HPDE6-E6E7 (cell line): ENCODE measurements around the gene METTL21C.

ENCODE experiments used
- DNase-seq: peaks from one replicate; pipeline ENCODE4 v3.0.0; 2011; ENCODE audit warnings: missing footprints; ENCODE audit errors: extremely low spot score

The METTL21C gene

GRCh38 chr13:102667023-102667422 lies 27.8 kb downstream of the METTL21C start:
- DNase-seq = no peak

- DNase-seq = no peak
These were observed 35.6 kb downstream of the METTL21C start for GRCh38 chr13:102659168-102659713.

DNA sequence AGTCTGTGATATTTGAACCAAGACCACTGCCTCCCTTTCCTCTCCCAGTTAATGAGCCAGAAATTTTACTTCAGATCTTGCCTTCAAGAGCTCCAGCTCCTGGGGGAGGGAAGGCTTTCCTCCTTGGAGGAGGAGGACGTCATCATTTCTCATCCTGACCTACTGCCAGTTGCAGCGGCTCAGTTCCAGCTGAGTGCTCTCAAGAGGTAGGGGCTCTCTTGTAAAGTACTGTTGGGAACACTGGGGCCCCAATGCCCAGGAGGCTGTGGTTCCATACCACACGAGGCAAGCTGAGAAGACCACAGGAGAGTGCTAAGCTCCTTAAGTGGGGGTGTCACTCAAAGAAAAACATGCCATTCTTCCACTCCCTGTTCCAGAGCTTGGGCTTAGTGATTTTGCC lies 36.2 kb downstream of the METTL21C start:
- no peak for DNase-seq

GRCh38 chr13:102657630-102658029 lies 37.2 kb downstream of the METTL21C start:
- DNase-seq = no peak

- DNase-seq = no peak
These were observed 40.1 kb downstream of the METTL21C start for GRCh38 chr13:102654756-102655155.

GRCh38 chr13:102651892-102652291 lies 43.0 kb downstream of the METTL21C start:
- no peak for DNase-seq

GRCh38 chr13:102651392-102651791 lies 43.5 kb downstream of the METTL21C start:
- DNase-seq = no peak

DNA sequence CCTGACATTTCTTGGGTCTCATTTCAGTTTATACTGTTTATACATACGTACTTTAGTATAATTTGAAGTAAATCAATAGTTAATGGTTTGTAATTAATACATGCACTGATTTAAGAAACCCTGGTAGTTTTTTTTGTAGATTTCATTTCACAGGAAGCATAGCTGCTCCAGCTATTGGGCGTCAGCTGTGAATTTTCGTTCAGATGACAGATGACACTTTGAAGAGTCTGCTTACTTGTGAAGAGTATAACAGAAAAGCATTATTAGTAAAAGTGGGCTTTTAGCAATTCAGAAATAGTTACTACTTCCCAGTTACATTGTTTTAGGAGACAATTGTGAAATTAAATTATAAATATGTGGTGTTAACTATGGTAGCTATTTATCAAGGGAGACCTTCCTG lies 44.4 kb downstream of the METTL21C start:
- DNase-seq = no peak

GRCh38 chr13:102648046-102648445 lies 46.8 kb downstream of the METTL21C start:
- no peak for DNase-seq

GRCh38 chr13:102645701-102646100 lies 49.1 kb downstream of the METTL21C start:
- no peak for DNase-seq

DNA sequence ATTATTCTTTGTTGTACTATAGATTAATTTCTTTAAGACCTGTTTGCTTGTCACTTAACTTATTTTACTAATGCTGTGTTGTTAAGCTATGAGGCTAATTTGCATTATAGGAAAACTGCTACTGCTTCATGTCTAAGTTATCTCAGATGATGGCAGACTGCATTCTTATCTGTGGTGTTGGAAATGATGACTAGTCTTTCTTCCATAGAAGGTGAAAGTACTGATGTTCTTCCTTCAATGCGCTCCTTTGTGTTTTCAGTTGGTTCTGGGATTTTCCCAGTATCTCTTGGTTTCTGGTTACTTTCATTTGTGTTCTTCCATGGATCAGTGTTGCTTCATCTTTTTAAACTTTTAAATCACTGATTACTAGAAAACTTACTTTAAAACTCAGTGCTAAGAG lies 51.2 kb downstream of the METTL21C start:
- DNase-seq = no peak

DNA sequence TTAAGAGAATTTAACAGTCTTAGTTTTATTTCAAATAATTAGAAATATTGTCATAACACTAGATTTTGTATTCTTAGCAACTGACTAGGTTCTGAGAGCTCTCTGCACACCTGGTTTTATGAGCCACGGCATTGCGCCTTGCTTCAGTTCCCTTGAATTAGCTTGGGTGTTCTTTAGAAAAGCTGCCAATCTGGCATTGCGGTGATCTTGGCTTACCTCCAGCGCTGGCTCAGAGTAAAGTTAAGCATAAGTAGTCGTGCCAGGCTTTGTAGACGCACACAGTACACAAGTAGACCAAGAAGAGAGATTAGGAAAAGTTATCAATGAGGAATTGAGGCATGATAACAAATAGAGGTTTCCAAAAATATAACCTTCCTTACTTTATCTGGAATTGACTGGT lies 52.4 kb downstream of the METTL21C start:
- DNase-seq = no peak

- DNase-seq = no peak
These were observed 52.8 kb downstream of the METTL21C start for GRCh38 chr13:102642029-102642428.

GRCh38 chr13:102638741-102639140 lies 56.1 kb downstream of the METTL21C start:
- DNase-seq = no peak
